ENCODE data around the gene ITPR1. TPM values are rescaled to one million over a fixed set of nuclear protein-coding genes. Genes with fewer than 3 reads are reported as not detected.

Gene ITPR1
- total RNA-seq, 1 experiment from 2014 or later: 48.5 TPM

DNA sequence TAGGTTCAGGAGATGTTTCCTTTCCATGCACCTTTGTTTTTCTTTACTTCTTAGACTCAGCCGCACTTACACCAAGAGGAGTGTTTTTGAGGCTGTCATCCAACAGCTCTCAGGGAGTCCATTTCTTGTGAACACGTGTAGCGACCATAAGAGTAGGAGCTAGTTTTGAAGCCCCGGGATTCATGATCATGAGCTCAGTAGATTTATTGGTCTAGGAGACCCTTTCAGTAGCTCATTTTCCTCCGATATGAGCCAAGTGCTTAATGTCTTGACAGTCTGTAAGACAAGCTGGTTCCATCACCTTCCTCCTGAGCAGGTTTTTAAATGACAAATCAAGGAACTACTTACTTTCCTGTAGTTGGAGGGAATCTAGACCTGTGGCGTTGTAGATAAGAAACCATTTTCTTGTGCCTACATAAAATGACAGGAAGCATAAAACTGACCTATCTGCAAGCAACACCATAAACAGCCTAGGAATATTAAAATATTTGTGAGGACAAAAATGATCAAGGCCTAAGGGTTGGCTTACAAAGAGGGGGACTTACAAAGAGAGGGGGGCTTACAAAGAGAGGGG lies 313.5 kb downstream of the ITPR1 start:
- Histone ChIP-seq H4K20me1 (ENCODE audit: low read length) (no peaks in the 10 kb centered on the region), H3K9ac (ENCODE audit: low read length) (no peak overlapping the region), H3K4me3 (ENCODE audit: low read length) (no peak overlapping the region), H3K27ac (ENCODE audit: low read length) (no peak overlapping the region), H3K9me3 (ENCODE audit: low read length) (no peaks in the 10 kb centered on the region), H3K4me1 (ENCODE audit: insufficient read depth, low read length) (no peaks in the 10 kb centered on the region), H3F3A (ENCODE audit: low read length, unreplicated experiment) (no peaks in the 10 kb centered on the region), H3K79me2 (ENCODE audit: low read length) (no peaks in the 10 kb centered on the region), H3K9me2 (replicated peaks; ENCODE audit: low read length) (no peaks in the 10 kb centered on the region), H3K4me2 (ENCODE audit: low read length) (no peak overlapping the region), H3K27me3 (ENCODE audit: low read length) (no peaks in the 10 kb centered on the region), H3K36me3 (ENCODE audit: low read depth, low read length) (no peaks in the 10 kb centered on the region), H2AFZ (ENCODE audit: low read length) (no peak overlapping the region)
- ChIA-PET POLR2A (ENCODE audit: unreplicated experiment) (no interaction called here), CTCF (interaction anchor here (0.5 kb wide), 1 partner anchor 12 kb away, joined by 4 read pairs; no protein-coding TSS in a partner anchor)
- BruUV-seq (replicated peaks): no TSS peak
- intact Hi-C loops (cut with micrococcal nuclease): no loop called here
- TF ChIP-seq, protein P1, sequence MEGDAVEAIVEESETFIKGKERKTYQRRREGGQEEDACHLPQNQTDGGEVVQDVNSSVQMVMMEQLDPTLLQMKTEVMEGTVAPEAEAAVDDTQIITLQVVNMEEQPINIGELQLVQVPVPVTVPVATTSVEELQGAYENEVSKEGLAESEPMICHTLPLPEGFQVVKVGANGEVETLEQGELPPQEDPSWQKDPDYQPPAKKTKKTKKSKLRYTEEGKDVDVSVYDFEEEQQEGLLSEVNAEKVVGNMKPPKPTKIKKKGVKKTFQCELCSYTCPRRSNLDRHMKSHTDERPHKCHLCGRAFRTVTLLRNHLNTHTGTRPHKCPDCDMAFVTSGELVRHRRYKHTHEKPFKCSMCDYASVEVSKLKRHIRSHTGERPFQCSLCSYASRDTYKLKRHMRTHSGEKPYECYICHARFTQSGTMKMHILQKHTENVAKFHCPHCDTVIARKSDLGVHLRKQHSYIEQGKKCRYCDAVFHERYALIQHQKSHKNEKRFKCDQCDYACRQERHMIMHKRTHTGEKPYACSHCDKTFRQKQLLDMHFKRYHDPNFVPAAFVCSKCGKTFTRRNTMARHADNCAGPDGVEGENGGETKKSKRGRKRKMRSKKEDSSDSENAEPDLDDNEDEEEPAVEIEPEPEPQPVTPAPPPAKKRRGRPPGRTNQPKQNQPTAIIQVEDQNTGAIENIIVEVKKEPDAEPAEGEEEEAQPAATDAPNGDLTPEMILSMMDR (conservative IDR thresholded peaks at IDR 0.05; ENCODE audit: low read depth, low read length): no peak
- no peak for DNase-seq
- ATAC-seq: no peak

DNA sequence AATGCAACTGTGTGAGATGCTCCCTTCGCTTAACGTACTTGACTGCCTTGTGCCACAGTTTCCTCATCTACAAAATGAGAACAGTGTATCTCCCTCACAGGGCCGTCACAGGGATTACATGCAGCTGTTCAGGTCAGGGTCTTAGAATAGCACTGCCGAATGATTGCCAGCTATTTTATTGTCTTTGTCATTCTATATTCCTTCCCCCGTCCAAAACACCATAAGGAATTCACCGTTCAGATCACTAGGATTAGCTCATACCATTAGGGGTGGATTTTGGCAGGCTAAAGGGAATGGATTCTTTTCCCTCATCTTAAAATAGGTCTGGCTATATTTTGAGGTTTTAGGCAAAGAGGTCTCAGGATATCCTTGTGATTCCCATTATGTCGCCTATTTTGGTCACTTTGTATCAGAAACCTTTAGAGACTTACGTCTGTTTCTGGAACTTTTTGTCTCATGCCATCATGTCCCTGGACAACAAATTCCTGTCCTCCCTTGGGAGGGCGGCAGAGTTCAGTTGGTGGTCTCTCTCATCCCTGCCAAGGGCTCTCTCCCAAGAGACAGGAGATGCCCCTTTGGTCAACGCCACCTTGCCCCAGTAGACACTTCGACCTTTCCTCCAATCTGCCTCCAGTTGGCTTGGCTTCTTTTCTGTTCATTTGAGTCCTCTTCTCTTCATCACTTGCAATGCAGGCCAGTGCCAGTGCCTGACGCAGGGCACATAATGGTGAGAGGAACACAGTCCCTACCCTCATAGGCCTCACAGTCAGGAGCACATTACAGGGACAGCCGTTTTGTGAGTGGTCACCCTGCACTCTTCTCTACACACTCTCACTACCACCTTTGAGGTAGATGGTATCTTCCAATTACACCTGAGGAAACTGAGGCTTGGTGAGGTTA lies 314.5 kb downstream of the ITPR1 start:
- BruUV-seq (replicated peaks): no TSS peak
- no peaks in the 10 kb centered on the region for H3K9me2 ChIP-seq (replicated peaks; ENCODE audit: low read length)
- DNase-seq (no peak), ATAC-seq (no peak)
- no peak for TF ChIP-seq EZH2phosphoT487 (IDR thresholded peaks at IDR 0.05; ENCODE audit: borderline replicate concordance, low read length)
- TF ChIP-seq, protein P1 (conservative IDR thresholded peaks at IDR 0.05; ENCODE audit: low read depth, low read length): no peak
- TF ChIP-seq EZH2 (IDR thresholded peaks at IDR 0.05; ENCODE audit: low read length, unreplicated experiment): no peak
- no peaks in the 10 kb centered on the region for H3K79me2 ChIP-seq (ENCODE audit: low read length)
- ChIA-PET CTCF (no interaction called here), POLR2A (ENCODE audit: unreplicated experiment) (no interaction called here)
- no peaks in the 10 kb centered on the region for H4K20me1 ChIP-seq (ENCODE audit: low read length)
- intact Hi-C loops (cut with micrococcal nuclease): no loop called here
- no peaks in the 10 kb centered on the region for H3K36me3 ChIP-seq (ENCODE audit: low read depth, low read length)
- H3K9me3 ChIP-seq (ENCODE audit: low read length): no peaks in the 10 kb centered on the region
- H3K4me3 ChIP-seq (ENCODE audit: low read length): no peak overlapping the region
- no peak overlapping the region for H3K4me2 ChIP-seq (ENCODE audit: low read length)
- no peak overlapping the region for H2AFZ ChIP-seq (ENCODE audit: low read length)
- no peaks in the 10 kb centered on the region for H3K27me3 ChIP-seq (ENCODE audit: low read length)
- H3K4me1 ChIP-seq (ENCODE audit: insufficient read depth, low read length): no peaks in the 10 kb centered on the region
- H3K9ac ChIP-seq (ENCODE audit: low read length): no peak overlapping the region
- H3F3A ChIP-seq (ENCODE audit: low read length, unreplicated experiment): no peaks in the 10 kb centered on the region
- no peak overlapping the region for H3K27ac ChIP-seq (ENCODE audit: low read length)

DNA sequence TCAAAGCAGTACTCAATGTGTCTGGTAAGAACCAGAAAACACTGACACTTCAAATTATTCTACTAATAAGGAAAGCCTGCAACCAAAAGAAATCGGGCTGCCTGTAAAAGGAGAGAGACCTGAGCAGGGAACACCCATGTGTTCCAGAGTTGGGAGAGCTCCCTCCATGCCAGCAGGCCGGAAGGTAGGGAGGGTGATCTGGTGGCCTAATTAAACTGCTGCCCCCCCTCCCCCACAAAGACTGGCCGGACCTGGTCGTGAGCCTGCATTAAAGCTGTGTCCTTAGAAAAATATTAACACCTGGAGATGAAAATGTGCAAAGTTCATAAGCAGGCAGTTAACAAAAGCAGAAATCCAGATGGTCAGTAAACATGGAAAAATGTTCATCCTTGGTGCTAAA lies 315.5 kb downstream of the ITPR1 start:
- H3K4me3 ChIP-seq (ENCODE audit: low read length): no peak overlapping the region
- no peak for TF ChIP-seq EZH2 (IDR thresholded peaks at IDR 0.05; ENCODE audit: low read length, unreplicated experiment)
- TF ChIP-seq EZH2phosphoT487 (IDR thresholded peaks at IDR 0.05; ENCODE audit: borderline replicate concordance, low read length): no peak
- TF ChIP-seq, protein P1 (conservative IDR thresholded peaks at IDR 0.05; ENCODE audit: low read depth, low read length): no peak
- H3F3A ChIP-seq (ENCODE audit: low read length, unreplicated experiment): no peaks in the 10 kb centered on the region
- H2AFZ ChIP-seq (ENCODE audit: low read length): no peak overlapping the region
- ChIA-PET POLR2A (ENCODE audit: unreplicated experiment) (no interaction called here), CTCF (no interaction called here)
- H3K36me3 ChIP-seq (ENCODE audit: low read depth, low read length): no peaks in the 10 kb centered on the region
- H3K9me2 ChIP-seq (replicated peaks; ENCODE audit: low read length): no peaks in the 10 kb centered on the region
- no peaks in the 10 kb centered on the region for H3K79me2 ChIP-seq (ENCODE audit: low read length)
- H3K9me3 ChIP-seq (ENCODE audit: low read length): no peaks in the 10 kb centered on the region
- no peaks in the 10 kb centered on the region for H3K27me3 ChIP-seq (ENCODE audit: low read length)
- intact Hi-C loops (cut with micrococcal nuclease): no loop called here
- peaks cover 1% of the 10 kb centered on the region; the same call in 1 of the 2 replicates for H3K4me1 ChIP-seq (ENCODE audit: insufficient read depth, low read length)
- ATAC-seq (no peak), DNase-seq (no peak)
- no peak overlapping the region for H3K27ac ChIP-seq (ENCODE audit: low read length)
- no peak overlapping the region for H3K4me2 ChIP-seq (ENCODE audit: low read length)
- BruUV-seq (replicated peaks): no TSS peak
- no peak overlapping the region for H3K9ac ChIP-seq (ENCODE audit: low read length)
- H4K20me1 ChIP-seq (ENCODE audit: low read length): no peaks in the 10 kb centered on the region
